Activated T-cell treated with anti-CD3 and anti-CD28 coated beads, Interleukin-2, amount 50 U/mL, for 72 hours (primary cell): Measurements from ENCODE around the gene UGT2B10. TPM values are rescaled to one million over a fixed set of nuclear protein-coding genes. Genes with fewer than 3 reads are reported as not detected.
"Not testable (repeated sequence)": the region's sequence is repeated elsewhere in the genome, so short reads cannot be mapped to it uniquely, and the experiment has no call there.

Source experiments
- ATAC-seq, 2 donors: fragments of 150-1000 bp; cut with Tn5 transposase; replicated peaks in 1 of 2; 2 replicates each; pipeline ENCODE4 v1.10.0; 2021; ENCODE audit warnings: moderate library complexity in 2 of 2, mild to moderate bottlenecking in 1 of 2
- DNase-seq, 2 donors: peaks; one replicate each; pipeline ENCODE4 v3.0.0; 2021 to 2022; ENCODE audit warnings: mixed read lengths in 1 of 2
- H3K27ac Mint-ChIP-seq: one replicate; pipeline ENCODE4 v1.8.0; 2022; ENCODE audit warnings: mild to moderate bottlenecking, moderate library complexity, mixed read lengths
- H3K27me3 Mint-ChIP-seq: one replicate; pipeline ENCODE4 v1.8.0; 2022; ENCODE audit warnings: low read depth, mixed read lengths
- H3K36me3 Mint-ChIP-seq, 2 donors: one replicate each; pipeline ENCODE4 v1.8.0; 2022; ENCODE audit warnings: mixed read lengths in 2 of 2, mild to moderate bottlenecking in 1 of 2; ENCODE audit not compliant: insufficient read depth in 2 of 2
- H3K4me1 Mint-ChIP-seq: one replicate; pipeline ENCODE4 v1.8.0; 2022; ENCODE audit warnings: low read depth, mixed read lengths
- H3K4me3 Mint-ChIP-seq, 2 donors: one replicate each; pipeline ENCODE4 v1.8.0; 2022; ENCODE audit warnings: mild to moderate bottlenecking in 2 of 2, mixed read lengths in 2 of 2, moderate library complexity in 2 of 2
- H3K9me3 Mint-ChIP-seq, 2 donors: one replicate each; pipeline ENCODE4 v1.8.0; 2022; ENCODE audit warnings: mixed read lengths in 2 of 2
- total RNA-seq, 2 donors: library from RNA; stranded (reverse); gene quantifications; one replicate each; pipeline ENCODE4 v1.2.3, GENCODE V29; 2022

Gene UGT2B10
- not detected for total RNA-seq

DNA sequence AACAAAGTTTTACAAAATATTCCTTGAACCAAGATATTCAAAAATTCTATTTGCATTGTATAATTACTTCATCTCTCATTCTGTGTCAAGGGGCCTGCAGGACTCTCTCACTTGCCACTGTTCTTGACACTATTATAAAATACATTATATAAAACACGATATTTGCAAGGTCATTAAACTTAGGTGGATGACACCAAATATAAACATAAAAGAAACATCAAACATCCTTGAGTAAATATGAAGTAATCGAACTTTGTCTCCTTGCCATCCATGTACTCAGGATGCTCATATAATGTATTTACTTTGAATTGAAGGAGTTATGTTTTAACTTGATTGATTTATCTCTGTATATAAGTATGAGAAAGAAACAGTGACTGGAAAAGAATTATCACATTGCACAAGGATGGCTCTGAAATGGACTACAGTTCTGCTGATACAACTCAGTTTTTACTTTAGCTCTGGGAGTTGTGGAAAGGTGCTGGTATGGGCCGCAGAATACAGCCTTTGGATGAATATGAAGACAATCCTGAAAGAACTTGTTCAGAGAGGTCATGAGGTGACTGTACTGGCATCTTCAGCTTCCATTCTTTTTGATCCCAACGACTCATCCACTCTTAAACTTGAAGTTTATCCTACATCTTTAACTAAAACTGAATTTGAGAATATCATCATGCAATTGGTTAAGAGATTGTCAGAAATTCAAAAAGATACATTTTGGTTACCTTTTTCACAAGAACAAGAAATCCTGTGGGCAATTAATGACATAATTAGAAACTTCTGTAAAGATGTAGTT, at the start of gene UGT2B10:
Gene UGT2B10, plus strand, starts transcription at position 378 of the 793 bp plus-strand sequence. Its CDS starts 26 bp downstream, at position 404.
- not testable (repeated sequence) for H3K9me3 Mint-ChIP-seq, H3K27ac Mint-ChIP-seq

GRCh38 chr4:68771836-68772235, 44.0 kb upstream of the UGT2B10 start:
- DNase-seq, H3K27me3 Mint-ChIP-seq, H3K4me1 Mint-ChIP-seq, H3K27ac Mint-ChIP-seq, H3K9me3 Mint-ChIP-seq, H3K4me3 Mint-ChIP-seq, H3K36me3 Mint-ChIP-seq, ATAC-seq: not testable (repeated sequence)

More for the DNA sequence above, at the start of gene UGT2B10:
- H3K36me3 Mint-ChIP-seq, ATAC-seq, DNase-seq, H3K4me1 Mint-ChIP-seq, H3K27me3 Mint-ChIP-seq, H3K4me3 Mint-ChIP-seq: not testable (repeated sequence)

- H3K36me3 Mint-ChIP-seq, result no peaks in the 10 kb centered on the region
- no peaks in the 10 kb centered on the region for H3K4me1 Mint-ChIP-seq
- no peak overlapping the region for H3K4me3 Mint-ChIP-seq
- H3K9me3 Mint-ChIP-seq, result peaks cover 1 to 4% of the 10 kb centered on the region in 2 donors
- no peak for DNase-seq
- H3K27ac Mint-ChIP-seq, result no peak overlapping the region
- H3K27me3 Mint-ChIP-seq, result no peaks in the 10 kb centered on the region
- ATAC-seq, result no peak
These were observed 42.1 kb upstream of the UGT2B10 start for GRCh38 chr4:68773699-68774098.

DNA sequence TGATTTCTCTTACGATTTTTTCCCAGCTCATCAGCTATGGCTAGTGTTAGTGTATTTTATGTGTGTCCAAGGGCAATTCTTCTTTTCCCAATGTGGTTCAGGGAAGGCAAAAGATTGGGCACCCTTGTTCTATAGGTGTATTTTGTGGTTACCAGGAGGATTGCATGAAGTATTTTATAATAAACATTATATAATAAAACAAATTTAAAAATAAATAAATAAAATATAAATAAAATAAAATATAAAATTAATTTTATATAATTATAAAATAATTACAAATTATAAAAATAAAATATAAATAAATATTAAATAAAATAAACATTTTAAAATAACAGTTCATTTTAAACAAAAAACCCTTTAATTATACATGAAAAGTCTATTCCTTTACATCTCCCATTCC, 35.6 kb upstream of the UGT2B10 start:
- Mint-ChIP-seq H3K9me3 (peaks cover 10 to 12% of the 10 kb centered on the region in 2 donors), H3K4me1 (no peaks in the 10 kb centered on the region), H3K4me3 (no peak overlapping the region), H3K27ac (no peak overlapping the region), H3K36me3 (peaks cover 8% of the 10 kb centered on the region in 2 donors), H3K27me3 (no peaks in the 10 kb centered on the region)
- DNase-seq, result no peak
- ATAC-seq, result no peak

GRCh38 chr4:68797048-68797447, 18.7 kb upstream of the UGT2B10 start:
- Mint-ChIP-seq H3K9me3 (no peaks in the 10 kb centered on the region), H3K36me3 (no peaks in the 10 kb centered on the region), H3K27ac (no peak overlapping the region), H3K4me3 (no peak overlapping the region), H3K4me1 (no peaks in the 10 kb centered on the region), H3K27me3 (no peaks in the 10 kb centered on the region)
- no peak for ATAC-seq
- no peak for DNase-seq

- Mint-ChIP-seq H3K9me3 (no peaks in the 10 kb centered on the region), H3K4me1 (no peaks in the 10 kb centered on the region), H3K27me3 (no peaks in the 10 kb centered on the region), H3K36me3 (no peaks in the 10 kb centered on the region), H3K4me3 (no peak overlapping the region), H3K27ac (no peak overlapping the region)
- ATAC-seq (no peak), DNase-seq (no peak)
These were observed 18.2 kb upstream of the UGT2B10 start for GRCh38 chr4:68797618-68798017.

DNA sequence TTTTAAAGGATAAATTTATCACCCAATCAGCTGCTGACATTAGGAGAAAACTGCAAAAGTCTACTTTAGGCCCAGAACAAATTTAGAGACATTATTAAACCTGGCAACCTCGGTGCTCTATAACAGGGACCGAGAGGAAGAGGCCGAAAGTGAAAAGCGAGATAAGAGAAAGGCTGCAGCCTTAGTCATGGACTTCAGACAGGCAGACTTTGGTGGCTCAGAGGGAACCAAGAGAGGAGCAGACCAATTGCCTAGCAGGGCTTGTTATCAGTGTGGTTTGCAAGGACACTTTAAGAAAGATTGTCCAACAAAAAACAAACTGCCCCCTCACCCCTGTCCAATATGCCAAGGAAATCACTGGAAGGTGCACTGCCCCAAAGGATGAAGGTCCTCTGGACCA, 12.8 kb upstream of the UGT2B10 start:
- DNase-seq, result no peak
- Mint-ChIP-seq H3K27me3 (no peaks in the 10 kb centered on the region), H3K27ac (no peak overlapping the region), H3K36me3 (no peaks in the 10 kb centered on the region), H3K4me1 (no peaks in the 10 kb centered on the region), H3K9me3 (no peaks in the 10 kb centered on the region), H3K4me3 (no peak overlapping the region)
- no peak for ATAC-seq

DNA sequence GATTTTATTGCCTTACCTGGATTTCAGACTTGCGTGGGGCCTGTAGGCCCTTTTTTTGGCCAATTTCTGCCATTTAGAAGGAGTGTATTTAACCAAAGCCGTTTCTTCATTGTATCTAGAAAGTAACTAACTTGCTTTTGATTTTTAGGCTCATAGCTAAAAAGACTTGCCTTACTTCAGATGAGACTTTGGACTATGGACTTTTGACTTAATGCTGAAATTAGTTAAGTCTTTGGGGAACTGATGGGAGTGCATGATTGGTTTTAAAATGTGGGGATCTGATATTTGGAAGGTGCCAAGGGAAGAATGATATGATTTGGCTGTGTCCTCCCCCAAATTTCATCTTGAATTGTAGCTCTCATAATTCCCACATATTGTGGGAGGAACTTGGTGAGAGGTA, 7.7 kb upstream of the UGT2B10 start:
- Mint-ChIP-seq H3K4me1 (no peaks in the 10 kb centered on the region), H3K4me3 (no peak overlapping the region), H3K9me3 (no peaks in the 10 kb centered on the region), H3K36me3 (no peaks in the 10 kb centered on the region), H3K27me3 (no peaks in the 10 kb centered on the region), H3K27ac (no peak overlapping the region)
- ATAC-seq, result no peak
- DNase-seq, result no peak

DNA sequence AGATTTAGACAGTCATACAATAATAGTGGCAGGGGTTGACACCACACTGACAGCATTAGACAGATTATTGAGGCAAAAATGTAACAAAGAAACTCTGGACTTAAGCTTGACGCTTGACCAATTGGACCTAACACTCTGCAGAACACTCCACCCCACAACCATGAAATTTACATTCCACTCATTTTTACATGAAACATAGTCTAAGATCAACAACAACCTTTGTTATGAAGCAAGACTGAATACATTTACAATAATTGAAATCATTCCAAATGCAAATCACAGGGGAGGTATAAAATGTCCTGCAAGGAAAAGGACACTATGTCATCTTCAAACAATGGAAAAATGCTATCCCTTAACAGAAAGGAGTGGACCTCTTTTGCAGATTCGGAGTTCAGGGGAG, 4.9 kb upstream of the UGT2B10 start:
- no peaks in the 10 kb centered on the region for H3K4me1 Mint-ChIP-seq
- no peak overlapping the region for H3K4me3 Mint-ChIP-seq
- H3K27ac Mint-ChIP-seq, result no peak overlapping the region
- no peaks in the 10 kb centered on the region for H3K27me3 Mint-ChIP-seq
- DNase-seq (no peak), ATAC-seq (no peak)
- H3K9me3 Mint-ChIP-seq, result no peaks in the 10 kb centered on the region
- H3K36me3 Mint-ChIP-seq, result no peaks in the 10 kb centered on the region

GRCh38 chr4:68816410-68817265, 844 bp downstream of the UGT2B10 start:
- H3K36me3 Mint-ChIP-seq, ATAC-seq, H3K27ac Mint-ChIP-seq, H3K4me1 Mint-ChIP-seq, H3K27me3 Mint-ChIP-seq, H3K9me3 Mint-ChIP-seq, H3K4me3 Mint-ChIP-seq, DNase-seq: not testable (repeated sequence)

DNA sequence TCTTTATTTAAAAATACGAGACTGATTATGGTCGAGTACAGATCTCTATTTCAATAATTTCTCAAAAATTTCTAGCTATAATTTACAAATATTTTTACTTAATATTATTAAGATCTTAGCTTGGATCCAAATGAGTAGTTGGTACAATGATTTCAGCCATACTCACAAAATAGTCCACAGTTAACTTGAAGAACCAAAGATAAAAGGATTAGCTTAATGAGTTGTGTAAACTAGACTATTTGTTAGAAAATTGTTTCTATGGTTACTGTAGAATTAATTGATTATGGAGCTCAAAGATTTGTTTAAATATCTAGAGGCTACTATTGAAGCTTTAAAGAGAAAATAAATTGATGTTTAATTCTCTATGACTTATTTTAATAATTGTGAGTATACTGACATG, 1.6 kb downstream of the UGT2B10 start:
- no peak overlapping the region for H3K4me3 Mint-ChIP-seq
- no peaks in the 10 kb centered on the region for H3K4me1 Mint-ChIP-seq
- no peak for ATAC-seq
- H3K27ac Mint-ChIP-seq, result no peak overlapping the region
- peaks cover 0 to 1% of the 10 kb centered on the region in 2 donors for H3K9me3 Mint-ChIP-seq
- no peak for DNase-seq
- H3K27me3 Mint-ChIP-seq, result no peaks in the 10 kb centered on the region
- no peaks in the 10 kb centered on the region for H3K36me3 Mint-ChIP-seq

GRCh38 chr4:68818030-68818462, 2.3 kb downstream of the UGT2B10 start:
- not testable (repeated sequence) for H3K27ac Mint-ChIP-seq, H3K4me3 Mint-ChIP-seq, H3K9me3 Mint-ChIP-seq, DNase-seq, H3K36me3 Mint-ChIP-seq, H3K4me1 Mint-ChIP-seq, H3K27me3 Mint-ChIP-seq, ATAC-seq

DNA sequence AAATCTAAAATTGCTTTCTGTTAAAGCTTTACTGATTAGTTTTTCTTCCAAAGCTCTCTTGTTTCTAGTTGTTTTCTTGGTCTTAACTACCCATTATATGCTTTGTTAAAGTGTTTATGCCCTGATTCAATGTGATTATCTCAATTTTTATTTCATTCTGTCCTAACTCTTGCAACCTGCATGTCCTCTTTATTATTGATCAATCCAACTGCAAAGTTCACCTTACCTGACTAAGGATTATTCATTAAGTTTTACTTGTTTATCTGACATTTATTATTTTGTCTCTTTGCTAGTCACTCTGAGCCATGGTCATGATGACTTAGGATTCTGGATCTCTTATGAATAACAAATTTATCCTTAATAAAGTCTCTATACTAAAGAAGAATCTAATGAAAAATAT, 15.8 kb downstream of the UGT2B10 start:
- no peaks in the 10 kb centered on the region for H3K27me3 Mint-ChIP-seq
- ATAC-seq (no peak), DNase-seq (no peak)
- no peaks in the 10 kb centered on the region for H3K4me1 Mint-ChIP-seq
- no peaks in the 10 kb centered on the region for H3K9me3 Mint-ChIP-seq
- H3K36me3 Mint-ChIP-seq, result no peaks in the 10 kb centered on the region
- no peak overlapping the region for H3K27ac Mint-ChIP-seq
- H3K4me3 Mint-ChIP-seq, result no peak overlapping the region
